ENCODE data around the gene FAM149A. TPM values are rescaled to one million over a fixed set of nuclear protein-coding genes. Genes with fewer than 3 reads are reported as not detected.

FAM149A gene
- total RNA-seq, 4 donors from 2014 or later = 8.1 to 13.4 (median 9.7) TPM

GRCh38 chr4:186203406-186203805, 98.9 kb downstream of the FAM149A start:
- no peak overlapping the region for H3K4me3 ChIP-seq (replicated peaks in 1 of 3)
- no peaks in the 10 kb centered on the region for H3K9me3 ChIP-seq
- 75 to 87% methylated on average over 9 to 12 of the region's 12 CpGs for WGBS, 2 donors
- no peaks in the 10 kb centered on the region for H3K27me3 ChIP-seq
- H3K27ac ChIP-seq = no peak overlapping the region
- H3K4me1 ChIP-seq = peaks cover 0 to 5% of the 10 kb centered on the region in 2 donors
- no peak for TF ChIP-seq POLR2A (IDR thresholded peaks at IDR 0.05)
- TF ChIP-seq, protein P1, sequence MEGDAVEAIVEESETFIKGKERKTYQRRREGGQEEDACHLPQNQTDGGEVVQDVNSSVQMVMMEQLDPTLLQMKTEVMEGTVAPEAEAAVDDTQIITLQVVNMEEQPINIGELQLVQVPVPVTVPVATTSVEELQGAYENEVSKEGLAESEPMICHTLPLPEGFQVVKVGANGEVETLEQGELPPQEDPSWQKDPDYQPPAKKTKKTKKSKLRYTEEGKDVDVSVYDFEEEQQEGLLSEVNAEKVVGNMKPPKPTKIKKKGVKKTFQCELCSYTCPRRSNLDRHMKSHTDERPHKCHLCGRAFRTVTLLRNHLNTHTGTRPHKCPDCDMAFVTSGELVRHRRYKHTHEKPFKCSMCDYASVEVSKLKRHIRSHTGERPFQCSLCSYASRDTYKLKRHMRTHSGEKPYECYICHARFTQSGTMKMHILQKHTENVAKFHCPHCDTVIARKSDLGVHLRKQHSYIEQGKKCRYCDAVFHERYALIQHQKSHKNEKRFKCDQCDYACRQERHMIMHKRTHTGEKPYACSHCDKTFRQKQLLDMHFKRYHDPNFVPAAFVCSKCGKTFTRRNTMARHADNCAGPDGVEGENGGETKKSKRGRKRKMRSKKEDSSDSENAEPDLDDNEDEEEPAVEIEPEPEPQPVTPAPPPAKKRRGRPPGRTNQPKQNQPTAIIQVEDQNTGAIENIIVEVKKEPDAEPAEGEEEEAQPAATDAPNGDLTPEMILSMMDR (IDR thresholded peaks at IDR 0.05) = no peak
- intact Hi-C loops (cut with DNase I) = no loop called here
- DNase-seq = no peak
- H3K36me3 ChIP-seq = no peaks in the 10 kb centered on the region

DNA sequence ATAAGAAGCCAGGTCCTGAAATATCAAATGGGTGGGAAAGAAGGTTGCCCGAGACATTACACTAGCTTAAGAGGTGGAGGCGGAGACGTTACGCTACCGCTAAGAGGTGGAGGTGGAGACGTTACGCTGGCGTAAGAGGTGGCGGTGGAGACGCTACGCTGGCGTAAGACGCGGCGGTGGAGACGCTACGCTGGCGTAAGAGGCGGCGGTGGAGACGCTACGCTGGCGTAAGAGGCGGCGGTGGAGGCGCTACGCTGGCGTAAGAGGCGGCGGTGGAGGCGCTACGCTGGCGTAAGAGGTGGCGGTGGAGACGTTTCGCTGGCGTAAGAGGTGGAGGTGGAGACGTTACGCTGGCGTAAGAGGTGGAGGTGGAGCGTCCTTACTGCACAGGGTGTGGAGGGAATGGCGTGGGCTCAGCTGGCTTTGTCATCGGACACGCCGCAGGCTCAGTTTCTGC, 99.6 kb downstream of the FAM149A start:
- TF ChIP-seq POLR2A (IDR thresholded peaks at IDR 0.05) = no peak
- TF ChIP-seq, protein P1 (IDR thresholded peaks at IDR 0.05) = no peak
- Histone ChIP-seq H3K4me3 (replicated peaks in 1 of 3) (peak overlapping the region in 1 of 3 donors; percentile 8), H3K27ac (peak overlapping the region in 1 of 3 donors; percentile 34), H3K27me3 (no peaks in the 10 kb centered on the region), H3K9me3 (no peaks in the 10 kb centered on the region), H3K36me3 (peaks cover 0 to 5% of the 10 kb centered on the region in 2 donors), H3K4me1 (peaks cover 0 to 5% of the 10 kb centered on the region in 2 donors)
- WGBS, 2 donors = 71 to 85% methylated on average over 45 of the region's 45 CpGs
- intact Hi-C loops (cut with DNase I) = no loop called here
- peak in 1 of 2 donors; percentile 57 for DNase-seq

DNA sequence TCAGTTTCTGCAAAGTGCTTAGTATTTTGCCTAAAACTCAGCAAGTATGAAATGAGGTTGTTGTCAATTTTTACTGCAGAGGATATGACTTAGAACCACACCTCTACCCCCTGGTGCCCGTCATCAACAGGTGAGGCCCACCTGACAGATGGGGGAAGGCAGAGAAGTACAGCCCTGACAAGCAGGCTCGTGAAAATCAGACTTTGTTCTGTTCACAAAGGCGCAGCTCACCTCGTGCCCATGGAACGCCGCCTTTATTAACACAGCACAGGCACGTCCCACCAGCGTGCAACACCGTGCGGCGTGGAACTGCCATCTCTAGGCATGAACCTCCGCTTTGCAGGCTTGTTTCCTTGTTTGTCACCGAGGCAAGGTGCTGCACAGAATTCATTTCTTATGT, 100.2 kb downstream of the FAM149A start:
- Histone ChIP-seq H3K27ac (peak overlapping the region in 1 of 3 donors; percentile 34), H3K27me3 (no peaks in the 10 kb centered on the region), H3K4me1 (peaks cover 0 to 5% of the 10 kb centered on the region in 2 donors), H3K4me3 (replicated peaks in 1 of 3) (peak overlapping the region in 1 of 3 donors; percentile 8), H3K36me3 (peaks cover 0 to 10% of the 10 kb centered on the region in 2 donors), H3K9me3 (no peaks in the 10 kb centered on the region)
- no peak for TF ChIP-seq POLR2A (IDR thresholded peaks at IDR 0.05)
- TF ChIP-seq, protein P1 (IDR thresholded peaks at IDR 0.05) = no peak
- no peak for DNase-seq
- WGBS, 2 donors = 92 to 96% methylated on average over 13 of the region's 13 CpGs
- intact Hi-C loops (cut with DNase I) = no loop called here

DNA sequence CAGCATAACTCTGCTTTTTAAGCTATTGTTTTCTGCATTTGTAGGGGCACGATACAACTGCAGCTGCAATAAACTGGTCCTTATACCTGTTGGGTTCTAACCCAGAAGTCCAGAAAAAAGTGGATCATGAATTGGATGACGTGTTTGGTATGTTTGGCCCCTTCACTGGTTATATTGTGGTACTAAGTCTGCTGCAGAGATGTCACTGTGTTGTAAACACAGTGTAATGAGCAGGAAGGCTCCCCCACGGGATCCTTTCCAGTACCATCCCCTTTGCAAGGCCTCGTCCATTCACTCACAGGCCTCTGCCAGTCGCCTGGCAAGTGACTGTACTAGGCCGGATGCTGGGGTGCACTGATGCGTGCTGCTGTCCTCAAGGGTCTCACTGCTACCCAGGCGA, 100.7 kb downstream of the FAM149A start:
- Histone ChIP-seq H3K4me1 (peaks cover 0 to 5% of the 10 kb centered on the region in 2 donors), H3K27ac (no peak overlapping the region), H3K27me3 (no peaks in the 10 kb centered on the region), H3K36me3 (peaks cover 0 to 11% of the 10 kb centered on the region in 2 donors), H3K9me3 (no peaks in the 10 kb centered on the region), H3K4me3 (replicated peaks in 1 of 3) (no peak overlapping the region)
- DNase-seq = no peak
- intact Hi-C loops (cut with DNase I) = no loop called here
- no peak for TF ChIP-seq POLR2A (IDR thresholded peaks at IDR 0.05)
- TF ChIP-seq, protein P1 (IDR thresholded peaks at IDR 0.05) = no peak
- WGBS, 2 donors = 79 to 80% methylated on average over 8 of the region's 8 CpGs

- Histone ChIP-seq H3K4me3 (replicated peaks in 1 of 3) (no peak overlapping the region), H3K36me3 (no peaks in the 10 kb centered on the region), H3K9me3 (no peaks in the 10 kb centered on the region), H3K27me3 (no peaks in the 10 kb centered on the region), H3K27ac (no peak overlapping the region), H3K4me1 (no peaks in the 10 kb centered on the region)
- no peak for TF ChIP-seq POLR2A (IDR thresholded peaks at IDR 0.05)
- TF ChIP-seq, protein P1 (IDR thresholded peaks at IDR 0.05) = no peak
- intact Hi-C loops (cut with DNase I) = no loop called here
- no peak for DNase-seq
- WGBS, 2 donors = 66 to 67% methylated on average over 8 of the region's 8 CpGs
Observed at GRCh38 chr4:186216465-186217024, 112.0 kb downstream of the FAM149A start.

Data from thyroid gland (tissue), 4 donors.